Measurements from ENCODE around the gene HSD17B4. TPM values are rescaled to one million over a fixed set of nuclear protein-coding genes. Genes with fewer than 3 reads are reported as not detected.

Gene HSD17B4
- total RNA-seq, 2 donors from 2014 or later, result 453 to 480 TPM

- Histone ChIP-seq H3K36me3 (ENCODE audit: control insufficient read depth, insufficient read depth, low read length) (peaks cover 73% of the 10 kb centered on the region), H3K4me1 (ENCODE audit: control insufficient read depth, insufficient read depth, low read length) (peaks cover 4% of the 10 kb centered on the region), H3K27me3 (ENCODE audit: control insufficient read depth, insufficient read depth, low read length, poor library complexity, severe bottlenecking) (no peaks in the 10 kb centered on the region), H3K9ac (ENCODE audit: extremely low read depth, low read length, poor library complexity, severe bottlenecking) (no peak overlapping the region), H3K9me3 (ENCODE audit: control insufficient read depth, low read length) (peaks cover 5% of the 10 kb centered on the region), H3K4me3 (ENCODE audit: low read length) (peak overlapping the region; percentile 50), H3K27ac (ENCODE audit: low read depth, low read length) (no peak overlapping the region)
- Mint-ChIP-seq H3K27me3 (ENCODE audit: insufficient read depth) (no peaks in the 10 kb centered on the region), H3K9me3 (peaks cover 9% of the 10 kb centered on the region), H3K4me3 (no peak overlapping the region), H3K36me3 (ENCODE audit: low read depth) (peaks cover 80% of the 10 kb centered on the region), H3K27ac (peak overlapping the region; percentile 6), H3K4me1 (peaks cover 38% of the 10 kb centered on the region)
- 79 to 90% methylated on average over 2 of the region's 2 CpGs for WGBS, 2 experiments (ENCODE audit: insufficient coverage in 1 of 2, insufficient read length in 1 of 2)
- TF ChIP-seq CTCF (conservative IDR thresholded peaks at IDR 0.05), result no peak
- no peak for DNase-seq
Observed at GRCh38 chr5:119537704-119538103, 85.4 kb downstream of the HSD17B4 start.

- Mint-ChIP-seq H3K4me1 (peaks cover 35% of the 10 kb centered on the region), H3K27me3 (ENCODE audit: insufficient read depth) (no peaks in the 10 kb centered on the region), H3K36me3 (ENCODE audit: low read depth) (peaks cover 63% of the 10 kb centered on the region), H3K9me3 (peaks cover 9% of the 10 kb centered on the region), H3K27ac (no peak overlapping the region), H3K4me3 (no peak overlapping the region)
- no peak for TF ChIP-seq CTCF (conservative IDR thresholded peaks at IDR 0.05)
- peaks cover 5% of the 10 kb centered on the region for H3K9me3 ChIP-seq (ENCODE audit: control insufficient read depth, low read length)
- H3K27me3 ChIP-seq (ENCODE audit: control insufficient read depth, insufficient read depth, low read length, poor library complexity, severe bottlenecking), result no peaks in the 10 kb centered on the region
- 100% methylated on average over 1 of the region's 1 CpG; no CpG with 5 or more reads in 1 of the 2 experiments for WGBS, 2 experiments (ENCODE audit: insufficient coverage in 1 of 2, insufficient read length in 1 of 2)
- H3K27ac ChIP-seq (ENCODE audit: low read depth, low read length), result no peak overlapping the region
- H3K9ac ChIP-seq (ENCODE audit: extremely low read depth, low read length, poor library complexity, severe bottlenecking), result no peak overlapping the region
- peaks cover 55% of the 10 kb centered on the region for H3K36me3 ChIP-seq (ENCODE audit: control insufficient read depth, insufficient read depth, low read length)
- H3K4me3 ChIP-seq (ENCODE audit: low read length), result no peak overlapping the region
- DNase-seq, result no peak
- peaks cover 4% of the 10 kb centered on the region for H3K4me1 ChIP-seq (ENCODE audit: control insufficient read depth, insufficient read depth, low read length)
Observed at GRCh38 chr5:119541716-119542115, 89.4 kb downstream of the HSD17B4 start.

- Histone ChIP-seq H3K27me3 (ENCODE audit: control insufficient read depth, insufficient read depth, low read length, poor library complexity, severe bottlenecking) (peaks cover 8% of the 10 kb centered on the region), H3K4me3 (ENCODE audit: low read length) (no peak overlapping the region), H3K4me1 (ENCODE audit: control insufficient read depth, insufficient read depth, low read length) (no peaks in the 10 kb centered on the region), H3K9ac (ENCODE audit: extremely low read depth, low read length, poor library complexity, severe bottlenecking) (no peak overlapping the region), H3K9me3 (ENCODE audit: control insufficient read depth, low read length) (peaks cover 5% of the 10 kb centered on the region), H3K27ac (ENCODE audit: low read depth, low read length) (no peak overlapping the region), H3K36me3 (ENCODE audit: control insufficient read depth, insufficient read depth, low read length) (no peaks in the 10 kb centered on the region)
- peaks cover 19% of the 10 kb centered on the region for H3K4me1 Mint-ChIP-seq
- TF ChIP-seq CTCF (conservative IDR thresholded peaks at IDR 0.05), result no peak
- H3K9me3 Mint-ChIP-seq, result peaks cover 2% of the 10 kb centered on the region
- peaks cover 7% of the 10 kb centered on the region for H3K27me3 Mint-ChIP-seq (ENCODE audit: insufficient read depth)
- DNase-seq, result no peak
- H3K4me3 Mint-ChIP-seq, result no peak overlapping the region
- no peak overlapping the region for H3K27ac Mint-ChIP-seq
- 94 to 100% methylated on average over 1 to 4 of the region's 4 CpGs for WGBS, 2 experiments (ENCODE audit: insufficient coverage in 1 of 2, insufficient read length in 1 of 2)
- no peaks in the 10 kb centered on the region for H3K36me3 Mint-ChIP-seq (ENCODE audit: low read depth)
Observed at GRCh38 chr5:119551819-119552218, 99.5 kb downstream of the HSD17B4 start.

Measured in endodermal cell (in vitro differentiated cells).